ENCODE results near the gene HEXD.

Gene HEXD

GRCh38 chr17:82415336-82415735 is 2.8 kb upstream of the HEXD start:
- DNase-seq (ENCODE audit: low read depth in 2 of 2): no peak

- DNase-seq (ENCODE audit: low read depth in 2 of 2): no peak
Measured at GRCh38 chr17:82415786-82416185, 2.4 kb upstream of the HEXD start.

GRCh38 chr17:82416264-82416663 is 1.9 kb upstream of the HEXD start:
- no peak for DNase-seq (ENCODE audit: low read depth in 2 of 2)

GRCh38 chr17:82416771-82417170 is 1.4 kb upstream of the HEXD start:
- no peak for DNase-seq (ENCODE audit: low read depth in 2 of 2)

- no peak for DNase-seq (ENCODE audit: low read depth in 2 of 2)
Measured at GRCh38 chr17:82419540-82419939, 1.4 kb downstream of the HEXD start.

GRCh38 chr17:82424001-82424862 is 6.1 kb downstream of the HEXD start:
- DNase-seq (ENCODE audit: low read depth in 2 of 2): no peak

GRCh38 chr17:82424863-82425159 is 6.7 kb downstream of the HEXD start:
- DNase-seq (ENCODE audit: low read depth in 2 of 2): no peak

- DNase-seq (ENCODE audit: low read depth in 2 of 2): no peak
Measured at GRCh38 chr17:82428546-82428945, 10.4 kb downstream of the HEXD start.

GRCh38 chr17:82429824-82430223 is 11.7 kb downstream of the HEXD start:
- DNase-seq (ENCODE audit: low read depth in 2 of 2): no peak

- DNase-seq (ENCODE audit: low read depth in 2 of 2): no peak
Measured at GRCh38 chr17:82432017-82432416, 13.9 kb downstream of the HEXD start.

- no peak for DNase-seq (ENCODE audit: low read depth in 2 of 2)
Measured at GRCh38 chr17:82433560-82434215, 15.5 kb downstream of the HEXD start.

- no peak for DNase-seq (ENCODE audit: low read depth in 2 of 2)
Measured at GRCh38 chr17:82434216-82434565, 16.0 kb downstream of the HEXD start.

GRCh38 chr17:82435103-82435502 is 17.0 kb downstream of the HEXD start:
- no peak for DNase-seq (ENCODE audit: low read depth in 2 of 2)

- DNase-seq (ENCODE audit: low read depth in 2 of 2): no peak
Measured at GRCh38 chr17:82435601-82436583, 17.7 kb downstream of the HEXD start.

- DNase-seq (ENCODE audit: low read depth in 2 of 2): no peak
Measured at GRCh38 chr17:82436601-82437324, 18.6 kb downstream of the HEXD start.

GRCh38 chr17:82437325-82437668 is 19.1 kb downstream of the HEXD start:
- DNase-seq (ENCODE audit: low read depth in 2 of 2): no peak

GRCh38 chr17:82438401-82439193 is 20.4 kb downstream of the HEXD start:
- no peak for DNase-seq (ENCODE audit: low read depth in 2 of 2)

- no peak for DNase-seq (ENCODE audit: low read depth in 2 of 2)
Measured at GRCh38 chr17:82439194-82439828, 21.2 kb downstream of the HEXD start.

- no peak for DNase-seq (ENCODE audit: low read depth in 2 of 2)
Measured at GRCh38 chr17:82439829-82440365, 21.8 kb downstream of the HEXD start.

GRCh38 chr17:82440469-82440981 is 22.4 kb downstream of the HEXD start:
- no peak for DNase-seq (ENCODE audit: low read depth in 2 of 2)
